Fibroblast of the aortic adventitia (primary cell): ENCODE results near the gene AUTS2. TPM values are rescaled to one million over a fixed set of nuclear protein-coding genes. Genes with fewer than 3 reads are reported as not detected.

ENCODE experiments used
- DNase-seq: peaks from one replicate; pipeline ENCODE4 v3.0.0-alpha.2; 2010; ENCODE audit warnings: low read depth
- H3K4me3 ChIP-seq: 2 replicates; pipeline ENCODE4 v1.5.1; 2011; ENCODE audit warnings: low read depth, mild to moderate bottlenecking, control low read depth, low read length, moderate library complexity
- CTCF ChIP-seq: IDR thresholded peaks from 2 replicates; pipeline ENCODE4 v1.5.1; 2011; ENCODE audit warnings: mild to moderate bottlenecking, low read length, control low read depth, inconsistent platforms; ENCODE audit not compliant: insufficient read depth
- total RNA-seq: library from RNA; depleted of rRNA; stranded (reverse); fragments of >200 nt; gene quantifications from 2 replicates; pipeline ENCODE4 v1.2.3, GENCODE V29; 2012; ENCODE audit warnings: low replicate concordance

The AUTS2 gene
- total RNA-seq, 1 donor = 10.7 TPM

- H3K4me3 ChIP-seq = no peak overlapping the region
- TF ChIP-seq CTCF = no peak
- DNase-seq = no peak
Observed at GRCh38 chr7:70336536-70336935, 738.3 kb downstream of the AUTS2 start.

GRCh38 chr7:70338015-70338414, 739.7 kb downstream of the AUTS2 start:
- no peak for DNase-seq
- no peak overlapping the region for H3K4me3 ChIP-seq
- no peak for TF ChIP-seq CTCF

- TF ChIP-seq CTCF = no peak
- DNase-seq = no peak
- H3K4me3 ChIP-seq = no peak overlapping the region
Observed at GRCh38 chr7:70340236-70340635, 742.0 kb downstream of the AUTS2 start.

- no peak for TF ChIP-seq CTCF
- no peak overlapping the region for H3K4me3 ChIP-seq
- no peak for DNase-seq
Observed at GRCh38 chr7:70341446-70341845, 743.2 kb downstream of the AUTS2 start.

GRCh38 chr7:70343519-70343918, 745.2 kb downstream of the AUTS2 start:
- DNase-seq = no peak
- no peak overlapping the region for H3K4me3 ChIP-seq
- no peak for TF ChIP-seq CTCF

GRCh38 chr7:70344726-70345125, 746.5 kb downstream of the AUTS2 start:
- DNase-seq = no peak
- no peak overlapping the region for H3K4me3 ChIP-seq
- TF ChIP-seq CTCF = no peak

- no peak for DNase-seq
- H3K4me3 ChIP-seq = no peak overlapping the region
- no peak for TF ChIP-seq CTCF
Observed at GRCh38 chr7:70346844-70347462, 748.7 kb downstream of the AUTS2 start.
